ENCODE data around the gene SORCS2. TPM values are rescaled to one million over a fixed set of nuclear protein-coding genes. Genes with fewer than 3 reads are reported as not detected.

The SORCS2 gene
- total RNA-seq, 1 experiment from 2014 or later, result 0.15 TPM

DNA sequence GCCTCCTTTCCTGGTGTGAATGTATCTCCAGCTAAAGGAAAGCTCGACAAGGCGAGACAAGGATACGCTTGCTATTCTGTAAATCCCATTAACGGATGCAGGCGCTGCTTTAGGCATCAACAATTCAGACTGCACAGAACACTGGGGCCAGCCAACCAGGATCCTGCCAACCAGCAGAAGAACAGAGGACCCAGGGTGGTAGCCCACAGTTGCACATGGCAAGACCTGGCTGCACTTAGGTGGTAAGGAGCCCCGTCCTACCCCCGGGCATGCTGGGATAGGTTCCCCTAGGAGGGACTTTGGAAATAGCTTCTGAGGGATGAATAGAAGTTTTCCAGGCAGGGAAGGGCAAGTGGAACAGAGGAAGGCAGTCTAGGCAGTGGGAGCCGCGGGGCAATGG, 221.7 kb downstream of the SORCS2 start:
- no TSS peak for BruUV-seq (replicated peaks)
- ChIA-PET CTCF (no interaction called here), POLR2A (no interaction called here)
- intact Hi-C loops (cut with micrococcal nuclease; ENCODE audit: unreplicated experiment) (no loop called here), in situ Hi-C loops (cut with HindIII; ENCODE audit: low pct_unique_long_range_greater_than_20kb, low sequenced_read_pairs) (no loop called here)
- Histone ChIP-seq H3K36me3 (ENCODE audit: control insufficient read depth, insufficient read depth, low read length) (no peaks in the 10 kb centered on the region), H3K4me1 (ENCODE audit: control insufficient read depth, insufficient read depth, low read length) (no peaks in the 10 kb centered on the region), H3K27me3 (ENCODE audit: control insufficient read depth, insufficient read depth, low read length) (no peaks in the 10 kb centered on the region), H3K27ac (ENCODE audit: low read length) (no peak overlapping the region), H3K4me3 (ENCODE audit: low read depth in 2 of 2, low read length in 2 of 2) (no peak overlapping the region), H3K9me3 (ENCODE audit: control insufficient read depth, insufficient read depth, low read depth, low read length) (no peaks in the 10 kb centered on the region)
- ATAC-seq, result no peak
- DNase-seq (ENCODE audit: low read depth, low spot score), result no peak
- TF ChIP-seq POLR2AphosphoS5 (IDR thresholded peaks at IDR 0.05; ENCODE audit: low read depth, low read length) (no peak), REST (IDR thresholded peaks at IDR 0.05; ENCODE audit: insufficient read depth in 1 of 2, low read depth in 2 of 2, low read length in 1 of 2) (no peak), SIN3A (IDR thresholded peaks at IDR 0.05; ENCODE audit: borderline replicate concordance, insufficient read depth, low read depth, low read length) (no peak), TCF7L2 (IDR thresholded peaks at IDR 0.05; ENCODE audit: low read depth, low read length) (no peak)
- TF ChIP-seq, protein P1, sequence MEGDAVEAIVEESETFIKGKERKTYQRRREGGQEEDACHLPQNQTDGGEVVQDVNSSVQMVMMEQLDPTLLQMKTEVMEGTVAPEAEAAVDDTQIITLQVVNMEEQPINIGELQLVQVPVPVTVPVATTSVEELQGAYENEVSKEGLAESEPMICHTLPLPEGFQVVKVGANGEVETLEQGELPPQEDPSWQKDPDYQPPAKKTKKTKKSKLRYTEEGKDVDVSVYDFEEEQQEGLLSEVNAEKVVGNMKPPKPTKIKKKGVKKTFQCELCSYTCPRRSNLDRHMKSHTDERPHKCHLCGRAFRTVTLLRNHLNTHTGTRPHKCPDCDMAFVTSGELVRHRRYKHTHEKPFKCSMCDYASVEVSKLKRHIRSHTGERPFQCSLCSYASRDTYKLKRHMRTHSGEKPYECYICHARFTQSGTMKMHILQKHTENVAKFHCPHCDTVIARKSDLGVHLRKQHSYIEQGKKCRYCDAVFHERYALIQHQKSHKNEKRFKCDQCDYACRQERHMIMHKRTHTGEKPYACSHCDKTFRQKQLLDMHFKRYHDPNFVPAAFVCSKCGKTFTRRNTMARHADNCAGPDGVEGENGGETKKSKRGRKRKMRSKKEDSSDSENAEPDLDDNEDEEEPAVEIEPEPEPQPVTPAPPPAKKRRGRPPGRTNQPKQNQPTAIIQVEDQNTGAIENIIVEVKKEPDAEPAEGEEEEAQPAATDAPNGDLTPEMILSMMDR (IDR thresholded peaks at IDR 0.05), result no peak

DNA sequence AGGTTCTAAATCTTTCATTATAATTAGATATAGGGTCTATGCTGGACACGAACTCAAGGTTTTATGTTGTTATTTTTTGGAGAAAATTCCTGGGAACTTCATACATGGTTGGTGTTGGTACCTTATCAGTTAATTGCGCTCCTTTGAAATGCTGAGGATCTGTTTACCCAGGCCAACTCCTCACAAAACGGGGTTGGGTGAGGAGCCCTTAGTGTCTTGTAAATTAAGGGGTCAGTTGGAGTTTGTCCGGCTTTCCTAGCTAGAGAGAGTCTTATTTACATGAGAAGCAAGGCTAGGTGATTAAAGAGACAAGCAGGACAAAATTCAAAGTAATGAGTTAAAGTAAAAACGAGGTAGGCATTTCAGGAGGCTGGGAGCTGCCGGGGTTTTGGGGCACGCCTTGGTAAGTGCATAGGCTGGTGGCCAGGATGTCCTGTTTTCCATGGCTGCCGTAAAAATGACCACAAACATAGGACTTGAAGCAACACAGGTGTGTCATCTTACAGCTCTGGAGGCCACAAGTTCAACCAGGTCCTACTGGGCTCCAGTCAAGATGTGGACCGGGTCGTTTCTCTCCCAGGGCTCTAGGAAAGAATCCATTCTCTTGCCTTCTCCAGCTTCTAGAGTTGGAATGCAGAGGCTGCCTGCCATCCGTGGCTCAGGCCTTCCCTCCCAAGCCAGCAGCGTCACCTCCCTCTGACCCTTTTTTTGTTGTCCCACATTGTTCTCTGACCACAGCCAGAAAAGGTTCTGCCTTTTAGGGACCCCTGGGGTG, 222.6 kb downstream of the SORCS2 start:
- ChIA-PET POLR2A (no interaction called here), CTCF (no interaction called here)
- Histone ChIP-seq H3K36me3 (ENCODE audit: control insufficient read depth, insufficient read depth, low read length) (no peaks in the 10 kb centered on the region), H3K27ac (ENCODE audit: low read length) (no peak overlapping the region), H3K9me3 (ENCODE audit: control insufficient read depth, insufficient read depth, low read depth, low read length) (no peaks in the 10 kb centered on the region), H3K4me1 (ENCODE audit: control insufficient read depth, insufficient read depth, low read length) (no peaks in the 10 kb centered on the region), H3K4me3 (ENCODE audit: low read depth in 2 of 2, low read length in 2 of 2) (no peak overlapping the region), H3K27me3 (ENCODE audit: control insufficient read depth, insufficient read depth, low read length) (no peaks in the 10 kb centered on the region)
- no peak for DNase-seq (ENCODE audit: low read depth, low spot score)
- no TSS peak for BruUV-seq (replicated peaks)
- intact Hi-C loops (cut with micrococcal nuclease; ENCODE audit: unreplicated experiment) (no loop called here), in situ Hi-C loops (cut with HindIII; ENCODE audit: low pct_unique_long_range_greater_than_20kb, low sequenced_read_pairs) (no loop called here)
- TF ChIP-seq REST (IDR thresholded peaks at IDR 0.05; ENCODE audit: insufficient read depth in 1 of 2, low read depth in 2 of 2, low read length in 1 of 2) (no peak), SIN3A (IDR thresholded peaks at IDR 0.05; ENCODE audit: borderline replicate concordance, insufficient read depth, low read depth, low read length) (no peak)
- no peak for ATAC-seq

Data from Panc1 (cell line).